Activated naive CD4-positive, alpha-beta T cell treated with anti-CD3 and anti-CD28 coated beads, Interleukin-2, amount 50 U/mL, for 72 hours (primary cell): ENCODE measurements around the gene SHISAL2B. TPM values are rescaled to one million over a fixed set of nuclear protein-coding genes. Genes with fewer than 3 reads are reported as not detected.
"Not testable (repeated sequence)": the region's sequence is repeated elsewhere in the genome, so short reads cannot be mapped to it uniquely, and the experiment has no call there.

Experiments used
- ATAC-seq, 2 donors: fragments of 150-1000 bp; cut with Tn5 transposase; 2 replicates each; pipeline ENCODE4 v1.10.0; 2021; ENCODE audit warnings: mild to moderate bottlenecking in 2 of 2, moderate library complexity in 2 of 2
- DNase-seq, 2 donors: peaks; one replicate each; pipeline ENCODE4 v3.0.0; 2021 to 2022; ENCODE audit warnings: low spot score in 2 of 2
- H3K27ac Mint-ChIP-seq, 2 donors: one replicate each; pipeline ENCODE4 v1.8.0; 2022; ENCODE audit warnings: mild to moderate bottlenecking in 2 of 2, mixed read lengths in 2 of 2
- H3K36me3 Mint-ChIP-seq, 2 donors: one replicate each; pipeline ENCODE4 v1.8.0; 2022; ENCODE audit warnings: mixed read lengths in 2 of 2
- H3K9me3 Mint-ChIP-seq, 2 donors: one replicate each; pipeline ENCODE4 v1.8.0; 2022; ENCODE audit warnings: mixed read lengths in 2 of 2
- total RNA-seq, 2 donors: library from RNA; stranded (reverse); gene quantifications; one replicate each; pipeline ENCODE4 v1.2.3, GENCODE V29; 2022

Gene SHISAL2B
- total RNA-seq, 2 donors from 2014 or later = not detected

GRCh38 chr5:64688391-64688790 lies 1.9 kb upstream of the SHISAL2B start:
- Mint-ChIP-seq H3K9me3 (no peaks in the 10 kb centered on the region), H3K36me3 (no peaks in the 10 kb centered on the region), H3K27ac (no peak overlapping the region)
- no peak for ATAC-seq
- no peak for DNase-seq

GRCh38 chr5:64688965-64689364 lies 1.3 kb upstream of the SHISAL2B start:
- Mint-ChIP-seq H3K27ac (no peak overlapping the region), H3K9me3 (no peaks in the 10 kb centered on the region), H3K36me3 (no peaks in the 10 kb centered on the region)
- DNase-seq = no peak
- ATAC-seq = no peak

GRCh38 chr5:64690104-64690416 lies 243 bp upstream of the SHISAL2B start:
- Mint-ChIP-seq H3K36me3 (no peaks in the 10 kb centered on the region), H3K9me3 (no peaks in the 10 kb centered on the region), H3K27ac (no peak overlapping the region)
- peak in 1 of 2 donors; percentile 7 for ATAC-seq
- DNase-seq = no peak

- DNase-seq (no peak), ATAC-seq (no peak)
- Mint-ChIP-seq H3K9me3 (no peaks in the 10 kb centered on the region), H3K27ac (no peak overlapping the region), H3K36me3 (no peaks in the 10 kb centered on the region)
These were observed 988 bp downstream of the SHISAL2B start for GRCh38 chr5:64691291-64691690.

- peaks cover 6% of the 10 kb centered on the region in 2 donors for H3K36me3 Mint-ChIP-seq
- no peak overlapping the region for H3K27ac Mint-ChIP-seq
- H3K9me3 Mint-ChIP-seq = peaks cover 5 to 12% of the 10 kb centered on the region in 2 donors
- DNase-seq (no peak), ATAC-seq (no peak)
These were observed 3.3 kb downstream of the SHISAL2B start for GRCh38 chr5:64693636-64694035.

GRCh38 chr5:64696414-64696813 lies 6.1 kb downstream of the SHISAL2B start:
- H3K36me3 Mint-ChIP-seq, ATAC-seq, DNase-seq, H3K27ac Mint-ChIP-seq: not testable (repeated sequence)
- peaks cover 5 to 13% of the 10 kb centered on the region in 2 donors for H3K9me3 Mint-ChIP-seq

- no peak for DNase-seq
- Mint-ChIP-seq H3K9me3 (peaks cover 5 to 13% of the 10 kb centered on the region in 2 donors), H3K27ac (no peak overlapping the region), H3K36me3 (peaks cover 6% of the 10 kb centered on the region in 2 donors)
- ATAC-seq = no peak
These were observed 10.5 kb downstream of the SHISAL2B start for GRCh38 chr5:64700765-64701164.

GRCh38 chr5:64706074-64706473 lies 15.8 kb downstream of the SHISAL2B start:
- ATAC-seq, H3K27ac Mint-ChIP-seq, H3K36me3 Mint-ChIP-seq, H3K9me3 Mint-ChIP-seq, DNase-seq: not testable (repeated sequence)

GRCh38 chr5:64707191-64707590 lies 16.9 kb downstream of the SHISAL2B start:
- Mint-ChIP-seq H3K27ac (no peak overlapping the region), H3K9me3 (no peaks in the 10 kb centered on the region), H3K36me3 (no peaks in the 10 kb centered on the region)
- DNase-seq (no peak), ATAC-seq (no peak)

GRCh38 chr5:64714495-64714894 lies 24.2 kb downstream of the SHISAL2B start:
- H3K36me3 Mint-ChIP-seq, H3K27ac Mint-ChIP-seq, H3K9me3 Mint-ChIP-seq, ATAC-seq, DNase-seq: not testable (repeated sequence)

GRCh38 chr5:64722588-64722987 lies 32.3 kb downstream of the SHISAL2B start:
- ATAC-seq = no peak
- H3K36me3 Mint-ChIP-seq = peaks cover 0 to 11% of the 10 kb centered on the region in 2 donors
- no peak for DNase-seq

GRCh38 chr5:64727150-64727549 lies 36.8 kb downstream of the SHISAL2B start:
- Mint-ChIP-seq H3K27ac (no peak overlapping the region), H3K36me3 (peaks cover 13 to 19% of the 10 kb centered on the region in 2 donors), H3K9me3 (no peaks in the 10 kb centered on the region)
- DNase-seq (no peak), ATAC-seq (no peak)

More at GRCh38 chr5:64722588-64722987, 32.3 kb downstream of the SHISAL2B start:
- Mint-ChIP-seq H3K27ac (no peak overlapping the region), H3K9me3 (peaks cover 0 to 4% of the 10 kb centered on the region in 2 donors)

- DNase-seq = no peak
- H3K36me3 Mint-ChIP-seq = no peaks in the 10 kb centered on the region
- H3K27ac Mint-ChIP-seq = no peak overlapping the region
- ATAC-seq = no peak
- H3K9me3 Mint-ChIP-seq = no peaks in the 10 kb centered on the region
These were observed 52.1 kb downstream of the SHISAL2B start for GRCh38 chr5:64742411-64742810.

- Mint-ChIP-seq H3K27ac (no peak overlapping the region), H3K9me3 (no peaks in the 10 kb centered on the region), H3K36me3 (no peaks in the 10 kb centered on the region)
- ATAC-seq (no peak), DNase-seq (no peak)
These were observed 52.5 kb downstream of the SHISAL2B start for GRCh38 chr5:64742821-64743220.

- H3K36me3 Mint-ChIP-seq = no peaks in the 10 kb centered on the region
- no peak for ATAC-seq
- no peak overlapping the region for H3K27ac Mint-ChIP-seq
These were observed 54.6 kb downstream of the SHISAL2B start for GRCh38 chr5:64744914-64745313.

GRCh38 chr5:64746446-64746845 lies 56.1 kb downstream of the SHISAL2B start:
- DNase-seq (no peak), ATAC-seq (peak in 1 of 2 donors; percentile 34)
- Mint-ChIP-seq H3K36me3 (no peaks in the 10 kb centered on the region), H3K9me3 (no peaks in the 10 kb centered on the region), H3K27ac (no peak overlapping the region)

More at GRCh38 chr5:64744914-64745313, 54.6 kb downstream of the SHISAL2B start:
- H3K9me3 Mint-ChIP-seq = no peaks in the 10 kb centered on the region
- DNase-seq = no peak

GRCh38 chr5:64749385-64749784 lies 59.1 kb downstream of the SHISAL2B start:
- Mint-ChIP-seq H3K36me3 (peaks cover 0 to 5% of the 10 kb centered on the region in 2 donors), H3K27ac (no peak overlapping the region), H3K9me3 (no peaks in the 10 kb centered on the region)
- DNase-seq = no peak
- no peak for ATAC-seq

- no peak for ATAC-seq
- no peak overlapping the region for H3K27ac Mint-ChIP-seq
- H3K9me3 Mint-ChIP-seq = no peaks in the 10 kb centered on the region
- peaks cover 0 to 11% of the 10 kb centered on the region in 2 donors for H3K36me3 Mint-ChIP-seq
- DNase-seq = no peak
These were observed 63.8 kb downstream of the SHISAL2B start for GRCh38 chr5:64754066-64754465.

GRCh38 chr5:64758901-64759300 lies 68.6 kb downstream of the SHISAL2B start:
- no peaks in the 10 kb centered on the region for H3K9me3 Mint-ChIP-seq
- ATAC-seq (no peak), DNase-seq (no peak)
- H3K27ac Mint-ChIP-seq = peak overlapping the region in 1 of 2 donors; percentile 9
- peaks cover under 1 to 6% of the 10 kb centered on the region in 2 donors for H3K36me3 Mint-ChIP-seq
